SKM-1 (cell line): ENCODE measurements around the gene TMEM273.

ENCODE experiments used
- DNase-seq: peaks from one replicate; lab custom pipeline; 2025; ENCODE audit not compliant: unreplicated experiment; lab: John Stamatoyannopoulos, UW

TMEM273 gene

DNA sequence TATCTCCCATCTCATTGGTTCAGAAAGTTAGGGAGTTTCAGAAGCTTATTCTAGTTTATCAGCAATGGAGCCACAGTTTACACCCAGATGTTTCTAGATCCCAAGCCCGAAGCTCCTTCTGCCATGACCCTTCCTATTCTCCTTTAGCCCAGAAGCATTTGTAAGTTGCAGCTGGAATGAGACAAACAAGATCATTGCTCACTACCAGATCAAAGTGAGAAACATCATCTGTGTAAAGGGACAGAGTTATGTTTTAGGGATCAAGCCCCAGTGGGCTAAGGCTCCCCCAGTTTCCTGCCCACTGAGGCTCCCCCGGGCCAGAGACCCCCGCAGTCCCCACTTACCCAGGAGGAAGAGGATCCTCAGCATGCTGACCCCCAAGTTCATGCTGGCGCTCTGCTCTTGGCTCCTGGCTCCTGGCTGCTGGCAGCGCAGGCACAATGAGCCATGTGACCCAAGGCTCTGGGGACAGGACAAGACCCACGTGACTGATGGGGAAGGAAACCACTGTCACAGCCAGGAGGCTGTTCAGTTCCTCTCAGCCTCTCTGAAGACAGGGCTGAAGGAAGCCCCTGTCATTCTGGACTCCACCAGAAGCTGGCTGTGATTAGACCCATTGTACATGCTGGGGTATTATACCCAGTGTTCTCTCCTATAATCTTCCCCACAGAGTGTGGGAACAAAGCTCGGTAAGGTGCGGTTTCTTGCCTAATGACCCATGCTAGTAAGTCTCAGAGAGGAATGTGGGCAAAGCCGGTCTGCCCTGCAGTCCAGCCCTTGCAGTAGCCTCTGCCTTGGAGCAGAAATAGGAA lies at the start of gene TMEM273:
Gene TMEM273 (minus strand): TSS at position 442 of the 812 bp plus-strand sequence. CDS start 55 bp downstream, at position 387.
- peak; percentile 61 for DNase-seq

GRCh38 chr10:49237985-49238384 lies 49.8 kb upstream of the TMEM273 start:
- no peak for DNase-seq

- DNase-seq: no peak
Observed at GRCh38 chr10:49235392-49235791, 47.2 kb upstream of the TMEM273 start.

GRCh38 chr10:49231086-49231820 lies 43.1 kb upstream of the TMEM273 start:
- DNase-seq: no peak

DNA sequence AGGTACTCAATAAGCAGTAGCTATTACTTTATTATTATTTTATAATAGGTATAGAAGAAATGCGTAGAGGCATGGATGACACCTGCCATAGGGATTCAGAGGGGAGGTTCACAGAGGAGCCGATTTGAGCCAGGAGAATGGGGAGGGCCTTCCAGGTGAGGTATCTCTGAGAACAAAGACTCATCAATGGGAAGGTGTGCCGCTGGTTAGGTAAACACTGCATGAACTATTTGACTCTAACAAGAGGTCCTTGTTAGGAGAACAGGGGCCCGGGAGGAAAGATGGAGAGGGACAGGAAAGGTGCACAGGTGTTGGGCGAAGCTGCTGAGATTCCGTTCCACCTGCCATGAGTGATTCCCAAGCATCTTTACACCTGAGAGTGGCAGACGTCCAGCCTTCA lies 41.8 kb upstream of the TMEM273 start:
- no peak for DNase-seq

DNA sequence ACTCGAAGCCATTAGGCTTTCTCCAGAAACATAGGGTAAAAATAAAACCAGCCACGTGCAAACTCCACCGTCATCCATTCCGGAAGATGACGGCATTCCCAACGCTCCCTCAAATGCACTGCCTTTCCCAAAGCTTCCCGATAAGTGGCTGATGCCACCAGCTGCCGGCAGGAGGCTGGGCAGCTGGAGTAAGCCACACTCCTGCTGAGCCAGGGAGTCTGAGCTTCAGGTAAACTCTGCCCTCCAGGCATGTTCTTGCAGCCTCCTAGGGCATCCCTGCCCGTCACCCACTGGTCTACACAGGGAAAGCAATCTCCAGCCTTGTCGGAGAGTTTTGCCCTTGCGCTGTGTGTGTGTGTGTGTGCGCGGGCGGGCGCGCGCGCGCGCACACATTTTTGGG lies 40.5 kb upstream of the TMEM273 start:
- no peak for DNase-seq

DNA sequence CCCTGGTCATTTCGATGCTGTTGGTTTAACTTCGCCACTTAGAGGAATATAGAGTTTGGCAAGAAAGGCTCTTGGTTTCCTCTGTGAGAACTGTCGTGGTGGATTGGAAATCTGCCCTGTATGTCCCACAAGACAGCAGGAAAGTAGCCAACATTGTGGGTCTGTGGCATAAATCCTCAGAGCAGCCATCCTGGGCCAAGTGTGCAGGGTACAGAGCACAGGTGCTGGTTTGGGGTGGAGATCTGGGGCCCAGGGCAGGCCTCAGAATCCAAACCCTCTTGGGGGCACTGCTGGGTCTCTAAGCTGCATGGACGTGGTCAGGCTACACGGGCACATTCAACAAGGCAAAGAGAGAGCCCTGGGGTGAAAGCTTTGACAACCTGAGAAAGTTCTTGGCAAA lies 39.2 kb upstream of the TMEM273 start:
- DNase-seq: no peak

DNA sequence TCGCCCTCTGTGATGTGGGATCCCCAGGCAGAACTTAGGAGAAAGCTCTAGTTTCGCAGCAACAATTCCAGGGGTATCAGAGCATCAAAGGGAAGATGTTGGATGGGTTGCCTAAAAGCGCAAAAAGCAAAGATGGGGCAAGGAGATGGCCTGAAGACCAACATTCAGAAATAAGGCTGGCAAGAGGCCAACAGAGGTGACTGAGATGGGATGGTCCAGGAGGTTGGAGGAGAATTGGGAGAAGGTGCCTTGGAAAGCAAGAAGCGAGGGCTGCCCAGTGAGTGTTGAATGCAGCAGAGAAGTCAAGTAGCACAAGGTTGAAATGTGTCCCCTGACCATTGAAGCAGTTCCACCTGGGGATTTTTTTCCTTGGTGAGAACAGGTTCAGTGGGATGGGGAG lies 38.4 kb upstream of the TMEM273 start:
- no peak for DNase-seq

DNA sequence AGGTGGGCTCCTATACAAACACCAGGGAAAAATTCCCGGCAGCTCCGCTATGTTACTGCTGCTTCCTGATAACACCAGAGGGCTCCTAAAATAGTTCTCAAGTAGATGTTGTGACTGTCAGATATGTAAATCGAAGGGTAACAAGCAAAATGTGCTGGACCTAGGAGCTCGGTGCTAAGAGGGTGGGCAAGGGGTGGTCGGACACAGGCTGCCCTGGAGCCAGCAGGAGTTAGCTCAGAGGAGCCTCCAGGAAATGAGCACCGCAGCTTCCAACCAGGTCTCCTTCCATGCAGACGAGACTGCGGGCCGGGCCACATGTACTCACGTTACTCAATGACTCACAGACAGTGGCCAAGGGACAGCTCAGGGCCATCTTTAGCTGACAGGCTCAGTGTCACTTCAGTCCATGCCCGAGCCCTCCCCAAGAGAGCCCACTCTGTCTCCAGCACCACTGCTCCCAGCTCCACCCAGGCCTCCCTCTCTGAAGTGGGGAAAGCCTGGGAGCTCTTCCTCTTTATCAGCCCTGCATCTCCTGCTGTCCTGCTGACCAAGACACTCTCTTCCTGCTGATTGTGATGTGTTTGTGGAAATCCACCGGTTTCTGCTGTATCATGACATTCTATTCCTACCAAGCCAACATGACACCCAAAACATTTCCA lies 37.2 kb upstream of the TMEM273 start:
- no peak for DNase-seq

DNA sequence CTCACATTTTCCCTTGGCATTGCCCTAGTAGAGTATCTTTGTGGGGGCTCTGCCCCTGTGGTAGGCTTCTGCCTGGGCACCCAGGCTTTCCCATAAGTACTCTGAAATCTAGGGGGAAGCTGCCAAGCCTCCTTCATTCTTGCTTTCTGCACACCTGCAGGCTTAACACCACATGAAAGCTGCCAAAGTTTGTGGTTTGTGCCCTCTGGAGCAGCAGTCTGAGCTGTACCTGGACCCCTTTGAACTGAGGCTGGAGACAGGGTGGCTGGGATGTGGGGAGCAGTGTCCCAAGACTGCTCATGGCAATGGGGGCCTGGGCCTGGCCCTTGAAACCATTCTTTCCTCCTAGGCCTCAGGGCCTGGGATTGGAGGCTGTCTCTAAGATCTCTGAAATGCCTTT lies 35.0 kb upstream of the TMEM273 start:
- DNase-seq: no peak

DNA sequence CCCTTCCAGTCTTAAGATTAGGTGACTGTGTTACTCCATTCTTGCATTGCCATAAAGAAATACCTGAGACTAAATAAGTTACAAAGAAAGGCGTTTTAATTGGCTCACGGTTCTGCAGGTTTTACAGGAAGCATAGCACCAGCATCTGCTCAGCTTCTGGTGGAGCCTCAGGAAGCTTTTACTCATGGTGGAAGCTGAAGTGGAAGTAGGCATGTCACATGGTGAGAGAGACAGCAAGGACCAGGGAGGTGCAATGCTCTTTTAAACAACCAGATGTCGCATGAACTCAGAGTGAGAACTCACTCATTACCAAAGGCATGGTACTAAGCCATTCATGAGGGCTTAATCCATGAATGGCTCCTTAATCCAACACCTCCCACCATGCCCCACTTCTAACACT lies 34.0 kb upstream of the TMEM273 start:
- no peak for DNase-seq

DNA sequence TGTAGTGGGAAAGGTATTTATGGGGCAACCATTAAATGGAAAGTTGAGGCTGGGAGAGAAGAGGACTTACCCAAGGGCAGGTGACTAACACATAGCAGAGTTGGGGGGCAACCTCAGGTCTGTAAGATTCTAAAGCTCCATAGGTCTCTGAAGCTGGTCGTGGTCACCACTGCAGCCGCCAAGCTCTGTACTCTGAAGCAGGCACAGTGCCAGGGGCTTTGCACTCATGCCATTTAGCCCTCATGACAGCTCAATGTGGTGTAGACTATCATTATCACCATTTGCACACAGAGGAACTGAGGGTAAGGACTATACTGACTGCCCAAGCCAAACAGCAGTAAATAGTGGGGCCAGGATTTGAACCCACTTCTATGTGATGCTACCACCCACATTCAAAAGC lies 32.5 kb upstream of the TMEM273 start:
- no peak for DNase-seq

GRCh38 chr10:49220031-49220430 lies 31.8 kb upstream of the TMEM273 start:
- no peak for DNase-seq

GRCh38 chr10:49219248-49219647 lies 31.1 kb upstream of the TMEM273 start:
- DNase-seq: no peak

- no peak for DNase-seq
Observed at GRCh38 chr10:49218480-49218879, 30.3 kb upstream of the TMEM273 start.

GRCh38 chr10:49217645-49218044 lies 29.5 kb upstream of the TMEM273 start:
- DNase-seq: no peak

- no peak for DNase-seq
Observed at GRCh38 chr10:49213211-49213610, 25.0 kb upstream of the TMEM273 start.

GRCh38 chr10:49212783-49213182 lies 24.6 kb upstream of the TMEM273 start:
- DNase-seq: no peak

DNA sequence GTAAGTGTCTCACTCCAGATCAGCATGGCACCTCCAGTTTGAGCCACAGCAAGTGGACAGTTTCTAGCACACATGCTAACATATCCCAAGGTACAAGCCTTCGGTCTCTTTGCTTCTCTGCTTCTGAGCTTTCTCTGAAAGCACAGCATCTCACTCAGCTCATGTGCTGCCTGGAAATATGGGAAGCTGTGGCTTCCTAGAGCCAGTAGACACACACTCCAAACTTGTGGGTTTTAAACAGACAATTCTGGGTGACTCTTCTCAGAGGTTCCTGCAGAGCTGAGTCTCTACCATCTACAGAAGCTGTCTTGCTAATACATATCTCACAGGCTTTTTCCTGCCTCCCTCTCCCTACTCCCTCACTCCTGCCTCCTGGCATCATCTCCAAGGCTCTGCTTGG lies 23.9 kb upstream of the TMEM273 start:
- no peak for DNase-seq

- no peak for DNase-seq
Observed at GRCh38 chr10:49208996-49209395, 20.8 kb upstream of the TMEM273 start.

GRCh38 chr10:49207936-49208487 lies 19.8 kb upstream of the TMEM273 start:
- DNase-seq: no peak

DNA sequence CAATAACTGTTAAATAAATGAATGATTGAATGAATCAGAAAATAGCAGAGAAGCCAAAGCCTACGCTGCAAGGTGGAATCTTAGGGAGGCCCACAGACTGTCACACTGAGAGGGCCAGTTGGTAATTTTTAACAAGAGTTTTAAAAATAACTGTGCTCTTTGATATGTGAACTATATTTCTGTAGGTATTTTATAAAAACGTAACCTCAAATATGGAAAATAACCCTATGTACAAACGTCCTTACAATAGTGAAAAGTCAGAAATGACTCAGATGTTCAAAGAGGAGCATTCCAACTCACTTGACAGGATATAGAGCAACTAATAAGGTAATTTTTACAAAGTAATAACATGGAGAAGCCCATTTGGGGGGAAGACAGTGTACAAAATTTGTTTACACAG lies 18.9 kb upstream of the TMEM273 start:
- no peak for DNase-seq
